Gastrocnemius medialis (tissue), 4 donors: ENCODE results near the gene SCNN1A. TPM values are rescaled to one million over a fixed set of nuclear protein-coding genes. Genes with fewer than 3 reads are reported as not detected.

Experiments
- ATAC-seq, 2 donors: fragments of 150-250 bp; one replicate each; pipeline ENCODE4 v1.9.1; 2016
- DNase-seq, 2 donors: peaks; one replicate each; pipeline ENCODE4 v3.0.0-alpha.2; 2019
- H3K27ac ChIP-seq, 4 donors: fragments of 200-600 bp; sonication (generic); 1 replicate in 1 of 4; 2 replicates in 3 of 4; pipeline ENCODE4 v1.5.1; 2016 to 2018; ENCODE audit warnings: mild to moderate bottlenecking in 2 of 4, moderate library complexity in 1 of 4
- H3K27me3 ChIP-seq, 3 donors: fragments of 200-600 bp; sonication (generic) in 2 of 3; 1 replicate in 1 of 3; 2 replicates in 2 of 3; pipeline versions ENCODE4 v1.5.1 to v1.6.0; 2016 to 2019; ENCODE audit warnings: mild to moderate bottlenecking in 1 of 3, moderate library complexity in 1 of 3
- H3K36me3 ChIP-seq, 2 donors: fragments of 200-600 bp; sonication (generic) in 1 of 2; one replicate each; pipeline ENCODE4 v1.5.1; 2017 to 2018
- H3K4me1 ChIP-seq, 2 donors: fragments of 200-600 bp; sonication (generic) in 1 of 2; one replicate each; pipeline ENCODE4 v1.5.1; 2016 to 2017; ENCODE audit warnings: mild to moderate bottlenecking in 2 of 2
- H3K4me3 ChIP-seq, 4 donors: fragments of 200-600 bp; sonication (generic) in 3 of 4; 1 replicate in 1 of 4; 2 replicates in 3 of 4; pipeline ENCODE4 v1.5.1; 2016 to 2019; ENCODE audit warnings: mild to moderate bottlenecking in 2 of 4
- H3K9me3 ChIP-seq, 3 donors: fragments of 200-600 bp; sonication (generic) in 2 of 3; 1 replicate in 1 of 3; 2 replicates in 2 of 3; pipeline ENCODE4 v1.5.1; 2016 to 2019
- POLR2A ChIP-seq, 2 donors: fragments of 450-650 bp; IDR thresholded peaks; one replicate each; pipeline ENCODE4 v1.6.1; 2017; ENCODE audit warnings: antibody characterized with exemption in 2 of 2, mild to moderate bottlenecking in 2 of 2, moderate library complexity in 2 of 2
- in situ Hi-C, 4 donors: fragments of 200-750 bp; cut with MboI; loops; one replicate each; pipeline versions ENCODE4 v1.15.0 to v1.8.0; 2017; ENCODE audit warnings: low sequenced_read_pairs in 4 of 4
- intact Hi-C: fragments of 100-400 bp; cut with DNase I; formaldehyde crosslinking; loops from one replicate; pipeline ENCODE4 v1.15.1; 2023; ENCODE audit warnings: low total_unique reads
- total RNA-seq, 4 donors: library from RNA; depleted of rRNA; stranded (reverse); fragments of >200 nt; gene quantifications; one replicate each; pipeline versions ENCODE4 v1.1.0 to v1.2.3, GENCODE V29; 2016
- TF ChIP-seq, protein P1 (sequence below), 5 experiments: fragments of 450-650 bp in 3 of 5; fragments of 200-600 bp in 2 of 5; sonication (generic) in 2 of 5; IDR thresholded peaks in 4 of 5; conservative IDR thresholded peaks in 1 of 5; 1 replicate in 4 of 5; 2 replicates in 1 of 5; pipeline ENCODE4 v1.5.1; 2016 to 2019; ENCODE audit warnings: antibody characterized with exemption in 5 of 5, mild to moderate bottlenecking in 3 of 5, moderate library complexity in 3 of 5

Gene SCNN1A
- total RNA-seq, 4 donors from 2014 or later: 0.20 to 2.0 (median 0.38) TPM; not detected in 1

DNA sequence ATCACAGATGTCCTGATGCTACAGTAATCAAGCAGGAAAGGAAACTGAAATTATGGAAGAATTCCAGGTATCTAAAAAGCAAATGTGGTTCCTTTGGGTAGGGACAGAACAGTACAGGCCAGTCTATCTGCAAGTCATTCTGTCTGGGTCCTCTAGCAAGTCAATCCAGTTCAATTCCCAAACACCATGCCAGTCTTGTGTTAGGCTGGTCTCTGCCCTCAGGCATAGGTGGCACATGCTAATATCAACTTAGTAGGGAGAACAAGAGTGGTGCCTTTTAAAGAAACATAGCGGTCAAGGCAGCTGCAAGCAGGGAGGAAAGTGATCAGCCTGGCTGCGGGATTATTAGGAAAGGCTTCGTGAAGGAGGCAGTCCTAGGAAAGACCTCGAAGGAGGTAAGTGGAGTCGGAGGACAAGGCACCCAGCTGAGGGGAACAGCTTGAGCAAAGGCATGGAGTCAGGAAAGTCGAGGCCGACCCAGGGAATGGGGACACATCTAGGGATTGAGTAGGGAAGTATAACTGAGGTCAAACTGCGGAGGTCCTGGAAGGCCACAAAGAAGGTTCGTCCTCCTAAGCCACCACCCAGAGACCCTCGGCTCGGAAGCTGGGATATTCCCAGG is 68.7 kb downstream of the SCNN1A start:
- intact Hi-C loops: no loop called here
- Histone ChIP-seq H3K36me3 (no peaks in the 10 kb centered on the region), H3K9me3 (no peaks in the 10 kb centered on the region), H3K4me3 (no peak overlapping the region), H3K4me1 (no peaks in the 10 kb centered on the region), H3K27ac (no peak overlapping the region), H3K27me3 (peaks cover 14 to 16% (median 16%) of the 10 kb centered on the region in 3 donors)
- DNase-seq: no peak
- in situ Hi-C loops: no loop called here
- TF ChIP-seq, protein P1, sequence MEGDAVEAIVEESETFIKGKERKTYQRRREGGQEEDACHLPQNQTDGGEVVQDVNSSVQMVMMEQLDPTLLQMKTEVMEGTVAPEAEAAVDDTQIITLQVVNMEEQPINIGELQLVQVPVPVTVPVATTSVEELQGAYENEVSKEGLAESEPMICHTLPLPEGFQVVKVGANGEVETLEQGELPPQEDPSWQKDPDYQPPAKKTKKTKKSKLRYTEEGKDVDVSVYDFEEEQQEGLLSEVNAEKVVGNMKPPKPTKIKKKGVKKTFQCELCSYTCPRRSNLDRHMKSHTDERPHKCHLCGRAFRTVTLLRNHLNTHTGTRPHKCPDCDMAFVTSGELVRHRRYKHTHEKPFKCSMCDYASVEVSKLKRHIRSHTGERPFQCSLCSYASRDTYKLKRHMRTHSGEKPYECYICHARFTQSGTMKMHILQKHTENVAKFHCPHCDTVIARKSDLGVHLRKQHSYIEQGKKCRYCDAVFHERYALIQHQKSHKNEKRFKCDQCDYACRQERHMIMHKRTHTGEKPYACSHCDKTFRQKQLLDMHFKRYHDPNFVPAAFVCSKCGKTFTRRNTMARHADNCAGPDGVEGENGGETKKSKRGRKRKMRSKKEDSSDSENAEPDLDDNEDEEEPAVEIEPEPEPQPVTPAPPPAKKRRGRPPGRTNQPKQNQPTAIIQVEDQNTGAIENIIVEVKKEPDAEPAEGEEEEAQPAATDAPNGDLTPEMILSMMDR (IDR thresholded peaks at IDR 0.05 in 4 of 5, conservative IDR thresholded peaks at IDR 0.05 in 1 of 5): no peak
- TF ChIP-seq POLR2A (IDR thresholded peaks at IDR 0.05): no peak
- ATAC-seq: no peak

DNA sequence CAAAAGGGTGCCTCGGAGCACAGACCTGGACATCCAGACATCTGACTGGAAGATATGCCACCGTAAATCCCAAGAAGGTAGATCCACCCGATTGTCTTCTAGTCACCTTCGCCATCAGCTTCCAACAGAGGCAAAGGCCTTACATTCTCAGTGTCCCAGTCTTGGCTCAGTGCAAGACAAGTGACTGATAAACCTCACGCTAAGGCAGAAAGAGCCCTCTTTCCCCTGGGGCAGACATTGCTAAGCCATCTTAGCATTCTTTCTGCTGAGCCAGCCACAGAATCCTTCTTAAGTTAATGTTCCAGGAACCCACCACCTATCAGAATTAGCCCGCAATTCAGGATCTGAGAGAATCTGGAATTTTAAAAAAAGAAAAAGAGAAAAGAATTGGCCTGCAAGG is 69.2 kb downstream of the SCNN1A start:
- in situ Hi-C loops: no loop called here
- peaks cover 12 to 13% (median 13%) of the 10 kb centered on the region in 3 donors for H3K27me3 ChIP-seq
- H3K9me3 ChIP-seq: no peaks in the 10 kb centered on the region
- intact Hi-C loops: no loop called here
- H3K4me1 ChIP-seq: no peaks in the 10 kb centered on the region
- TF ChIP-seq POLR2A (IDR thresholded peaks at IDR 0.05): no peak
- TF ChIP-seq, protein P1 (IDR thresholded peaks at IDR 0.05 in 4 of 5, conservative IDR thresholded peaks at IDR 0.05 in 1 of 5): no peak
- ATAC-seq (no peak), DNase-seq (no peak)
- H3K36me3 ChIP-seq: no peaks in the 10 kb centered on the region
- no peak overlapping the region for H3K4me3 ChIP-seq
- no peak overlapping the region for H3K27ac ChIP-seq

DNA sequence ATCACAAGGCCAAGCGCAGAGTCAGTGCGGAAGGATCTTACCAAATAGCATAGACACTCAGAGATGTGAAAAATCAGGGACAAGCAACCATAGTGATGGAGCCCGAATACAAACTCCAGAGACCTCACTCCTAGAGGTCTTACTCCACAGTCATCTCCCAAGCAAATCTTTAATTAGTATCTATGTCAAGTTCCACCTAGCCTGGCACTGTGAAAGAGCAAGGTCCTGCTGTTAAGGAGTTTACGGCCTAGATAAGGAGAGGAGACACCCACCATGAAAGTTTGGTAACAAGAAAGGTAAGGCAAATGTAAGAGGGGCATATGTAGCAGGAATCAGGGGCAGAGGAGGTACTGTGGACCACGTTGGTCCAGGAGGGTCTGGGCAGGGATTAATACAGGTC is 72.3 kb downstream of the SCNN1A start:
- no peak for ATAC-seq
- H3K36me3 ChIP-seq: no peaks in the 10 kb centered on the region
- TF ChIP-seq, protein P1 (IDR thresholded peaks at IDR 0.05 in 4 of 5, conservative IDR thresholded peaks at IDR 0.05 in 1 of 5): no peak
- TF ChIP-seq POLR2A (IDR thresholded peaks at IDR 0.05): no peak
- no peak overlapping the region for H3K4me3 ChIP-seq
- DNase-seq: no peak
- intact Hi-C loops: no loop called here
- no peaks in the 10 kb centered on the region for H3K4me1 ChIP-seq
- in situ Hi-C loops: no loop called here
- H3K9me3 ChIP-seq: no peaks in the 10 kb centered on the region
- no peaks in the 10 kb centered on the region for H3K27me3 ChIP-seq
- no peak overlapping the region for H3K27ac ChIP-seq

DNA sequence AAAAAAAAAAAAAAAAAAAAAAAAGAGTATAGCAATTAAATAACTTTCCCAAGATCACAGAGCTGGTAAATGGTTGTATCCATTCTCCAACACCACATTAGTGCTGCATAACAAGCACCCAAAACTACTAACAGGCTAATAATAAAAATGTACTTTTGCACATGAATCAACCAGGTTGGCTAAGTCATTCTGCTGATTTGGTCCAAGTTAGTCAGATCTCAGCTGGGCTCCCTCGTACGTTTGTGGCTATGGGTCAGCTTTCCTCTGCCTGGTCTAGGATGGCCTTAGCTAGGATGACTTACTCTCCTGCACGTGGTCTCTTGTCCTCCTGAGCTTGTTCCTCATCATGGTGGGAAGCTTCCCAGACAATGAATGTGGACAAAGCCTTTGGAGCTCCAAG is 72.7 kb downstream of the SCNN1A start:
- Histone ChIP-seq H3K36me3 (no peaks in the 10 kb centered on the region), H3K4me3 (no peak overlapping the region), H3K27ac (no peak overlapping the region), H3K27me3 (no peaks in the 10 kb centered on the region), H3K4me1 (no peaks in the 10 kb centered on the region), H3K9me3 (no peaks in the 10 kb centered on the region)
- DNase-seq (no peak), ATAC-seq (no peak)
- TF ChIP-seq POLR2A (IDR thresholded peaks at IDR 0.05): no peak
- TF ChIP-seq, protein P1 (IDR thresholded peaks at IDR 0.05 in 4 of 5, conservative IDR thresholded peaks at IDR 0.05 in 1 of 5): no peak
- intact Hi-C loops: no loop called here
- in situ Hi-C loops: no loop called here

DNA sequence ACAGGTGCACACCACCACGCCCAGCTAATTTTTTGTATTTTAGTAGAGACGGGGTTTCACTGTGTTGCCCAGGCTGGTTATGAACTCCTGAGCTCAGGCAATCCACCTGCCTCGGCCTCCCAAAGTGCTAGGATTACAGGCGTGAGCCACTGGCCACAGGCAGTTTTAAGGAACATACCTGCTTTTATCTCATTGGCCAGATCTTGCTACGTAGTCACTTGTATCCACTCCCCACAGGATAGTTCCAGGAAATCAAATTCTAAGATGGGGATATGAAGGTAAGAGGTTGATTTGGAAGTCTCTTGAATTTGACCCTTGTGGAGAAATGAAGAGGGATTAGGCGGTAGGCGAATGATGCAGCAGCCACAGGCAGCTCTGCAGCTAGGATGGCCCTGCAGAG is 73.6 kb downstream of the SCNN1A start:
- H3K27ac ChIP-seq: no peak overlapping the region

More for the DNA sequence above, 73.6 kb downstream of the SCNN1A start:
- no peak for ATAC-seq
- H3K36me3 ChIP-seq: no peaks in the 10 kb centered on the region
- H3K4me1 ChIP-seq: no peaks in the 10 kb centered on the region
- DNase-seq: no peak
- H3K27me3 ChIP-seq: no peaks in the 10 kb centered on the region
- TF ChIP-seq POLR2A (IDR thresholded peaks at IDR 0.05): no peak
- TF ChIP-seq, protein P1 (IDR thresholded peaks at IDR 0.05 in 4 of 5, conservative IDR thresholded peaks at IDR 0.05 in 1 of 5): no peak
- H3K9me3 ChIP-seq: no peaks in the 10 kb centered on the region
- H3K4me3 ChIP-seq: no peak overlapping the region
- intact Hi-C loops (no loop called here), in situ Hi-C loops (no loop called here)
